ENCODE measurements around the gene SESN1.
"Not testable (repeated sequence)": the region's sequence is repeated elsewhere in the genome, so short reads cannot be mapped to it uniquely, and the experiment has no call there.

Gene SESN1

DNA sequence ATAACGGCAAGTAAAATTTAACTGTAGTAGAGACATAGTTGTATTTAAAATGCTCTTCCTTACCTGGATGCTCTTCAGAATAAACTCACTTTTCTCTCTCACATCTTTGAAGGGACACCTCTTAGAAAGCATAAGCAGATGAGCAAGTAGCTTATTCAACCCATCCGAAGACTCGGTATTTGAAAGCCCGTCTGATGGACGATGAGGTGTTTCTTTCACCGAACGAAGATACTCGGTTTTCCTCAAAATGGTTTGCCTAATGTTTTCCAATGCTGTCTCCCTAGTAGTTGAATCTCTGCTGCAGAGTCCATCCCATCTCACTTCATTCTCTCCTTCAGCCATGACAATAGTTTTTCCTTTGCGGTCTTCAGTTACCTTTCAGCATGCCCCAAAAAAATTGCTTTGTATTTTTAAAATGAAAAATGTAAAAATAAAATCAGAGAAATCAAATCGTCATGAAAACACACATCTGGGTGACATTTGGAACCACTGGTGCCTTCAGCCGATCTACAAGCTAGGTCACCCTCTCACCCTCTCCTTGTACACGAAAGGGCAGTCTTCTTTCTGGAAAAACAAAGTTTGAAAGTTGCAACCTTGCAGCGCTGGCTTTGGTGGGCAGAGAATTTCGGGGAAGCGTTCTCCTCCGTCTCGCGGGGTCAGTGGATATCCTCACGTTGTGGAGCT, 772 bp downstream of the SESN1 start:
- DNase-seq, result peak in 1 of 5 experiments; percentile 19

DNA sequence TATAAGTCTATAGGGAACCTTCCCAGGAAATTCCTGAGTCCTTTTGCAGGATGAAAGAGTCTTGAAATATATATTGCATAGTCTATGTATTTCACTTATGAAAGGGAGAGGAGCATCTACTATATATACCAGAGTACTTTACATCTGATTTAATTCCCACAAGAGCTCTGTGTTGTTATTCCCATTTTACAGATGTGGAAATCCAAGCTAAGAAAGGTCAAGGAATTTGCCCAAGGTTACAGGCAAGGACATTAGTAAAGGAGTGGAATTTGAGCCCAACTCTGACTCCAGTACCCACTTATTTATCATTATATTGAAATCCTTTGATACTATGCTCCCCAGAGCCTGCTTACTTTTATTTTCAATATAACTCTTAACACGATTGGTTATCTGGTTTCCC, 2.6 kb downstream of the SESN1 start:
- no peak for DNase-seq

DNA sequence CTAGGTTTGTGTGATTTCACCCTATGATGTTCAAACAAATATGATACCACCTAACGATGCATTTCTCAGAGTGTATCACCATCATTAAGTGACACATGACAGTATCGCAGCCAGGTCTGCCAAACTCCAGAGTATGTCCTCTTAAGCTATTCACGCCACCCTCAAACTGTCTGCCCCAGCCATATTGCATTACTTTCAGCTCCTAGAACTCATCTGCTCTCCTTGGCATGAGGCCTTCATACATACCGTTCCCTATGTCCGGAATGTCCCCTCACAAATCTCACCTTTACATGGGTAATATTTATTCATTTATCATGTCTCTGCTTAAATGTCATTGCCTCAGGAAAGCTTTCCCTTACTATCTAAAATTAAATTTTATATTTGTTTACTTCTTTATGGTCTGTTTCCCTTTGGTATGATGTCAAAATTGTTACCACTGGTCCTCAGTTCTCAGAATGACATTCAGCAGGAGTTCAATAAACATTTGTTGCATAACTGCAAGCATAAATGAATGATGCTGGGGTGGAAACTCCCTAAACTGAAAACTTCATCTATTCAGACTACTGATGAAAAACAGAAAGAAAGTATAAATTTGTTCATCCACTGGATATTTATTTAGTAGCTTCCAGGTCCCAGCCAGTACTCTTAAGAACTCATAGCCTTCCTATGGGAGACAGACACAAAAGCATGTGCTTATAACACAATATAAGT, 3.2 kb downstream of the SESN1 start:
- peak in 1 of 5 experiments; percentile 21 for DNase-seq

DNA sequence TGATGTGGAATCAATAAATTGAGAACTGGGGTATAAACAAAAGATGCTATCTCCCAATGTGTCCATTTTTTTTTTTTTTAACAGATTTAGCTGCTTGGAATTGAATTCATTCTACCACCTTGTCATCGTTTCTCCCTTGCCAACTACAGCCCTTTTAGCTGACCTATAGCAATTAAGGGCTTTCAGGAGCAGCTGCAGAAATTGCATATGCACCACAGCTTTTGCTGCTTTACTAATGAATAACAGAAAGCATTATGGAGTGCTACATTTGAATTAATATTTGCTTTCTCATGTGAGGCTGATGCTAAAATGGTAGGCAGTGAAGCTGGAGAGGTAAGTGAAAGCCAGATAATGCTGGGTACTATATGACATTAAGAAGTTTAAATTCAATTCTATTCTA, 5.7 kb downstream of the SESN1 start:
- DNase-seq, result no peak

DNA sequence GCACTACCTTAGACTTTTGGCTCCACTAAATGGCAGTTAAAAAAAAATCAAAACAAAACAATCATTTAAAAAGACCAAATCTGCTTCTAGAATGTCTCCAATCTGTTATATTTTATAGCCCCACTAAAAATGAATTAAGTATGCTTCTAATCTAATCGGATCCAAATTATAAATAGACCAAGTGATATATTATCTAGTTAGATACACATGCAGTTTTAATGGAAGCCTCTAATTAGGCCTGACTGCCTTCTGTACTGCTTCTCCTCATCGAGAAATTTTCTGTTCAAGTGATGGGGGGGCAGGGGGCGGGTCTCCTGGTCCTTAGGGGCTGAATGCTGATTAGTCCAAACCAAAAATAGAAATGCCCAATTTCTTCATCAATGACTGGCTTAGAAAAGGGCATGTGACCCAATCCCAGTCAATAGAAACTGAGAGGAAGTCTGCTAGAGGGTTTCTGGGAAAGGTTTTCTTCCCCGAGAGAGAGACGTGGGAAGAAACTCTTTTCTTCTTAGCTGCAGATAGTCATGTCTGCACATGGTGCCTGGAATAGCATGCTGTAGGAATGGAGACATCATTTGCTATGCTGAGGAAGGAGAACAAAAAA, 6.9 kb downstream of the SESN1 start:
- no peak for DNase-seq

DNA sequence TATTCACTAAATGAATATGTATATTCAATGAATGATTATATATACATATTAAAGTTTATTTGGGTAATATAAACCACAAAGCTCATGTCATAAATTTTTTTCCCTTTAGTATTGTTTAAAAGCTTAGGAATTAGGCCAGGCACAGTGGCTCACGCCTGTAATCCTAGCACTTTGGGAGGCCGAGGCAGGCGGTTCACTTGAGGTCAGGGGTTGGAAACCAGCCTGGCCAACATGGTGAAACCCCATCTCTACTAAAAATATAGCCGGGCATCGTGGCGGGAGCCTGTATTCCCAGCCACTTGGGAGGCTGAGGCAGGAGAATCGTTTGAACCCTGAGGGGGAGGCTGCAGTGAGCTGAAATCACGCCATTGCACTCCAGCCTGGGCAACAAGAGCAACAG, 10.5 kb downstream of the SESN1 start:
- DNase-seq, result not testable (repeated sequence)

DNA sequence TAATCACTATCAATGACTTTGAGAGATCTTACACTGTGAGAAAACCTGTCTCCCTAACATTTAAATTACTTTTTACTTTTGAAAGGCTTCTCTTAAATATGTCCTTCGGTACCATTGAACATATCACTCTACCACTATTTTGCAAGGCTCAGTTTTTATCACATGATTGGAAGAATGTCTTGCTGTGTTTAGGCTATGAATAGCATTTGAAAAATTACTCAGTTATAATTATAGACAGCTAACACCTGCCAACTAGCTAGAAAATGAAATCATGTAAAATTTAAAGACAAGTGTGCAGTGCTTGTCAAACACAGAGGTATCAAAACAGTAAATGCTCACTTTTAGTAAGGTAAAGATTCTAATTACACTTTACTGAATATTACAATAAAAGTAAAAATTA, 11.0 kb downstream of the SESN1 start:
- DNase-seq, result no peak

DNA sequence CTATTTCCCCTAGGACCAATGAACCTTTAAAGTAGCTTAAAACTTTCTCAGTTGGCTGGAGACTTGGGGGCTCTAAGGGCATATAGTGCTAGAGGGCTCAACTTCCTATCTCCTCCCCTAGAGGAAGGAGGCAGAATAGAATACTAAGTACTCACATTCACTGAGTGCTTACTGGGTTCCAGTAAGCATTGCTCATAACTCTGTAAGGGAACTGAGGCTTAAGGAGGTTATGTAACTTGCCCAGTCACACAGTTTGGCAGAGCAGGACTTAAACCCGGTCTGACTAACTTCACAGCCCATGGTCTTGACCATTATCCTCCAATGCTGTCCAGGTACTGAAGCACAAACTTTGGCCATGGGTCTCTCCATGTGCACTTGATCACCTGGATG, 12.5 kb downstream of the SESN1 start:
- no peak for DNase-seq

DNA sequence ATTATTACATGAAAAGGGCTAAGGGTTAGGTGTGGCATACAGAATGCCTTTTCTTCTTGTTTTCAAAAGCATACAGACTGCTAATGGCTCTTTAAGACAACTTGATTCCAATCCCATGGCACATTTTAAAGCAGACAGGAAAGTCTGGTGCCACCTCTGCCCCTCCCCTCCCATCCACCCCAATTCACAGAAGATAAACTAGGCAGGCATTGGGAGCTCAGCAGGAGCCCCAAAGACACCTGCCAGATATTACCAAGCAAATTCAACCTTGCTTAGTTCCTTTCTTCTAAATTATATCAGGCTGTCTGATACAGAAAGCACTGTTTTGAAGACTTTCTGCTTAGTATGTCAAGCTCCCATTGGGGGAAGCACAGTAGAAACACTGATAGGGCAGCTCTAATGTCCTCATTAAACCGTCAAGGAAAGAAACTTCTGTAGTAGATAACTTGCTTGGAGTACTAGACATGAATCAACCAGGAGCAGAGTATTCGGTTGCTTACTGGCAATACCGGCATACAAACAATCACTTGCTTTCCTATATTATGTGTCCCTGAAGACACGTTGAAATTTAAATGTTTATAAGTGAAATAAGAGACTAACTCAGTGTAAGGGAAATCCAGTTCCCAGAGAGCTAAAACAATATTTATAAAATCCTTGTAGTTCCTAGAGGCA, 13.0 kb downstream of the SESN1 start:
- no peak for DNase-seq

DNA sequence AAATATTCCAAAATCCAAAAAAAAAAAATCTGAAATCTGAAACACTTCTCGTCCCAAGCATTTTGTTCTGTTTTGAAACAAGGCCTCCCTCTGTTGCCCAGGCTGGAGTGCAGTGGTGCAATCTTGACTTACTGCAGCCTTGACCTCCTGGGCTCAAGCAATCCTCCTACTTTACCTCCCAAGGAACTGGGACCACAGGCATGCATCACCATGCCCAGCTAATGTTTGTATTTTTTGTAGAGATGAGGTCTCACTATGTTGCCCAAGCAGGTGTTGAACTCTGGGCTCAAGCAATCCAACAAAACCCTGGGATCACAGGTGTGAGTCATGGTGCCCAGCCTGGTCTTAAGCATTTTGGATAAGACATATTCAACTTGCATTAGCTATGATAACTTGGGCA, 13.6 kb downstream of the SESN1 start:
- no peak for DNase-seq

DNA sequence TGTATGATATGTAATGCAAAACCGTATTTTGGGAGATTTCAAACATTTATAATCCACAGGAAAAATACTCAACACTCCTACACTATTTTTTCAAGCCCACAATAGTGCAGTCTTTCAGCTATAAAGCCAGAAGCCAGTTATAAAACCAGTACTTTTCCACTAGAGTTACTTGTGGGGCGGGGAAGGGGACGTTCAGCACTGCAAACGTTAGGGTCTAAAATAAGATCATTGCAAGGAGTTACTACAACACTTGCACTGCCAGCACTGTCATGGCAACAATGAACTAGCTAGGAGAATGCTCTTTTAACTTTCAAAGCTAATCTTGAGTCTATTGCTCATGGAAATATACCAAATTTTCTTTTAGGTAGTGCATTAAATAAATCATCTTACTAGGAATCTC, 14.7 kb downstream of the SESN1 start:
- DNase-seq, result no peak

DNA sequence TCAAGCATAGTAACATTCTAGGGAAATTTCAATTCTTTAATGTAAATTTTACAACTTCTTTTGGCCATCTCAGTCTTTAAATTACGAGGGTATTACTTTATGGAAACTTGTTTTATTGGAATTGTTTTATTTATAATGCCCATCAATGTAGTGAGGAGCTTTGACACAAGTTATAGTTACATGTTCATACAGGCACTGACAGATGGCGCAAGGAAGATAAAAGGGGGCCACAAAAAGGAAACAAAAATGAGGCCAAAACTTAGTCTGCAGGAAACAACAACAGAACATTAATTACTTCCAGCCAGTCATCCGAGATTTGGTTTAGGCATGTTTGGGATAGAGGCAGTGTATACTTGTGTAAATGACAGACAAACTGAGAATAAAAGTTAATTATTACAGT, 18.3 kb downstream of the SESN1 start:
- no peak for DNase-seq

DNA sequence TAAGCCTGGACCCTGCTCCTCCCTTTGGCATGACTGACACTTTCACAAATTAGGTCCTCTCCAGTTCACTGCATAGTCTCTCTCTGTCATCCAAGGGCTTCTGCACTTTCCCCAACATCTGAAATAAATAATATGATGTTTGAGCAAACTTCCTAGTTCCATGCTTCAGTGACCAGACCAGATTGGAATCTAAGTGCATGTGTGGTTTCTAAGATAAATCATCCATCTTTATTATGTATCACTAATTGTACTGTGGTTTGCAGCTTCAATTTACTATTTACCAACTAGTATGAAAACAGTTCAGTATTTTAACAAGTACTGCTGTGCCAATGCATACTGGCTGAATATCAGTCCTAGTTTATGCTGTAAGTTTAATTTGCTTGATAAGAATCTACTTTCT, 18.7 kb downstream of the SESN1 start:
- no peak for DNase-seq

DNA sequence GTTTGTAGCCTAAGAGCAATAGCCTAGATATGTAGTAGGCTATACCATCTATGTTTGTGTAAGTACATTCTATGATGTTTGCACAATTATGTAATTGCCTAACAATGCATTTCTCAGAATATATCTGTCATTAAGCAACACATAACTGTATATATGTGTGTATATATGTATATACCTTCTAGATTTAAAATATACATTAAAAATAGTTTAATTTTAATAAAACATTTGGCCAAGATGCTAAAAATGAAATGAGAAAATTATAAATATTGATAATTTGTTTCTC, 20.6 kb downstream of the SESN1 start:
- DNase-seq, result no peak

DNA sequence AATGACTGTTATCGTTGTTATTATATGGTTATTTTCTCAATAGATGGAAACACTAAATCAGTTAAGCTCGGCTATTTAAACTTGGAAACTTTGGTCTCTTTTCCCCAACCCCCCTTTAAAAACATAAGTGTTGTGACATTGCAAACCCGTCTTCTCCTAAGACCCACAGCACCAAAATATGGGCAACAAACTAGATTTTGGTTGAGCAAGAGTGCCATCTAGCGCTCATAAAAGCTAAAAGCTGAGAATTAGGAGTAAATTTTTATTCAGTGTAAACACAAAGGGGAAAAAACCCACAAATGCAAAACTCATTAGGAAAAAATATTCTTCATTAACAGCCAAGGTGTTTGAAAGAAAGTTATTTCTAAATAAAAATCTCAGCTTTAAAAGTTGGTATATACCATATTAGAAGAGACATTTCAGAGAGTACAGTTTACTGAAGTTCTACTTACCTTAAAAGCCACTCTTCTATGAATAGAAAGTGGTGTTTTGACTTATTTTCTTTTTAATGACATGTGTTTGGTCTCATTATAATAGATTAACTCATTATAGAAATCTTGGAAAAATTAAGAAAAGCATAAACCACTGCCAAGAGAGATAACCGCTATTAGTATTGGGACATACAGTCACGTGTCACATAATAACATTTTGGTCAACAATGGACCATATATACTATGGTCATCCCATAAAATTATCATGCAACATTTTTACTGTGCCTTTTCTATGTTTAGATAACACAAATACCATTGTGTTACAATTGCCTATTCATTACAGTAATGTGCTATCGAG, 21.1 kb downstream of the SESN1 start:
- DNase-seq, result peak in 3 of 5 experiments; percentile 12 to 72 (median 59)

DNA sequence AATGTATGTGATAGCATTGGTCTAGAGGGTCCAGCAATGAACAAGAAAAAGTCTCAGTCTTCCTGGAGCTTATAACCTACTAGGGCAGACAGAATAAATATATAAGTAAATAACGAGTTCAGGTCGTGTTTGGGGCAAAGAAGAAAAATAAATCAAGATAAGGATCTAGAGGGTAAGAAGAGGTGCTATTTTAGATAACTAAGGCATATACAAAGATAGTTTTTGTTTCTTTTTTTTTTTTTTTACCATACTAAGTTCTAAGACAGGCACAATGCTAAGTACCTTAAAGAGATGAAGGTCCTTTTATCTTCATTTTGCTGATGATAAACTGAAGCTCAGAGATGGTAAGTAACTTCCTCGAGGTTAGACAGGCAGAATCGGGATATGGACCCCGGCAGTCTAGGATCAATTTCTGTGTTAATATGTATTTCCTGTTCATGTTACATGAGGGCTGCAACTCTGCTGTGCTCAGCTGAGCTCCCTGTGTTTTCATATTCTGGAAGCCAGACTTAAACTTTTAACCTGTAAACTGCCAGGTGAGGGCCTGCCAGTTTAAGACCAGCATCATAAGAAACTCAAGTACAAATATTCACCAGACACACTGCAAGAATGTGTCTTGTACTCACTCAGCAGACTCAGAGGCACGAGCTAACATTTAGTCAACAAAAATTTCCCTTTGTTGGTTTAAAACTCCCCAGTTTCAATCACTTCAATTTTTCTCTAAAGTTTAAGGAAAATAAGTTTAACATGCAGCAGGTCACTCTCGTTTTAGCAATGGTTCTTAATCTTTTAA, 23.3 kb downstream of the SESN1 start:
- peak in 1 of 5 experiments; percentile 24 for DNase-seq

DNA sequence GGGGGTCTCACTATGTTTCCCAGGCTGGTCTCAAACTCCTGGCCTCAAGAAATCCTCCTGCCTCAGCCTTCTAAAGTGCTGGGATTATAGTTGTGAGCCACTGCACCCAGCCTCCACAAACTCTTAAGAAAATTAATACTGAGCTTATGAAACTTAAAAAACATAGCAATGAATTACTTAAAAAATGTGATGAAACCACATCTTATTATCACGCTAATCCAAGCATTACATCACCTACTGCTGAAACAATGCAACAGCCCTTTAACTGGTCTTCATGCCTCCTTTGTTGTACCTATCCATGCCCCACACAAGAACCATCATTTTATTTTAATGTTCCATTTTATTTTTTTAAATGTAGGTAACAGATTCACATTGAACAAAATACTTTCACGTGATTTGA, 24.9 kb downstream of the SESN1 start:
- DNase-seq, result no peak

DNA sequence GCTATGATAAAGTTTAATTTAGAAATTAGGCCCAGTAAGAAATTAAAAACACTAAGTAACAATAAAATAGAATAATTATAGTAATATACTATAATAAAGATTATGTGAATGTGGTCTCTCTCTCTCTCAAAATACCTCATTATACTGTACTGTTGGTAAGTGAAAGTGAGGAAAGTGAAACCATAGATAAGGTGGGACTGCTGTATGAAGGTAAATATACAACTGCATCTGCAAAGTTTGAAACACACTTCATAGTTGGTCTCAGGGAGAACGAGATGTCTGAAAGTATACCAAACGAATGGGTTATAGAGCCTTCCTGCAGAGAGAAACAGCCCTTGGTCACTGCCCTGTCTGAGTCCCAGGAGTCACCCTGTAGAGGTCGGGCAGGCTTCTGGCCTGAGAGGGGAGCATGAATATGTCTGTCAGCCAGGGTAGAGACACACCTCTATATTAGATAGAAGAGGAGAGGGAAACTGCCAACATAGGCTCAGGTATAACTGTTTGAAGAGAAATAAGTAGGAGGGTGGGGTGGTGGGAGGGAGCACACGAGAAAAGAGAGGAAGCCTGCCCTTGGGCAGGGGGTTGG, 31.8 kb downstream of the SESN1 start:
- DNase-seq, result peak in 1 of 5 experiments; percentile 21

DNA sequence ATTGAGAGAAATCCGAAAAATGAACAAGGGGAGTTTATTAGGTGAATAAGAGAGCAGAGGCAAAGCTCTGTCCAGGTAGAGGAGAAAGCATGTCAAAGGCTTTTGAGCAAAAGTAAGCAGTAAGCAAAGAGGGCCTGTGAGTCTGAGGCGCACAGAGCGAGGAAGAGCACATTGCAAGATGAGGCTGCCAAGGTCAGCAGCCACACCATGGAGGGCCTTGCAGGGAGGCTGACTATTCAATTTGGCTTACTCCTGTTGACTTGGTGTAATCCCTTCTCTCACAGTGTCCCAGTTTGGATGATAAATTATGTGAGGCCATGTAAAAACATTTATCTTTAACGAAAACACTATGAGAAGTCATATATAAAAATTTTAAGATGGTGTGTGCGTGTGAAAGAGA, 32.4 kb downstream of the SESN1 start:
- no peak for DNase-seq

DNA sequence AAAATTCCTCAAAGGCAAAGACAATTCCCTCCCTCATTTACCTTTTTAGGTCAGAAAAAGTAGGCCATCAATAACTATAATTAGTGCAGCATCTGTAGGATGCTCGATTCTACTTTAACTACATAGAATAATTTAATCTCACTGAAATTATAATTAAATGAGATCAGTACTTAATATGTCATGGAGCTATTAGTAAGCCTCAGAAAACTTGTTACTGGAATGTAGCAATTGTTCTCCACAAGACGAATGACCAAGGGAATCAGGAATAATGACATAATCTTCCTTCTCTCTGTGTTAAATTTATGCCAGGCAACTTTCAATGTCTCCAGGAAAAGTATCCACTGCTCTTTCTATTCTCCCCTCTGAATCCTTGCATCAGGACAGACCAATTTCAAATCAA, 34.1 kb downstream of the SESN1 start:
- DNase-seq, result no peak

DNA sequence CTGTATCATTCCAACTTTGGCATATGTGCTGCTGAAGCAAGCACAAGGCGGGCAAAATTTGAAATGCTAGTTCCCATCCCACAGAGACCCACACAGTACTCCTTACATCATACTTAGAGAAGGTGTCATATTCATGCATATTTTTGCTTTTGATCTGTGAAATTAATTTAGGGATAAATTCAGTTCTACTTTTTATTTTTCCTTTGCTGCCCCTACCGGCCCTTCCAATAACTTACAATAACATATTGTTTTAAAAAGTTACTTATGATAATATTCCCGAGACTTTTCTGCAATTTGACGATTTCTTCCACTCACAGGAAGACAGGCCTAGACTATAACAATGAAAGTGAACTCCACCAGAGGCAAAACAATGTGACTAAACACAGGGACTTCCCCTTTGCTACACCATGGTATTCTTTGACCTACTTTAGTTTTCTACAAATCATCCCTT, 35.0 kb downstream of the SESN1 start:
- DNase-seq, result peak in 2 of 5 experiments; percentile 54 to 62

DNA sequence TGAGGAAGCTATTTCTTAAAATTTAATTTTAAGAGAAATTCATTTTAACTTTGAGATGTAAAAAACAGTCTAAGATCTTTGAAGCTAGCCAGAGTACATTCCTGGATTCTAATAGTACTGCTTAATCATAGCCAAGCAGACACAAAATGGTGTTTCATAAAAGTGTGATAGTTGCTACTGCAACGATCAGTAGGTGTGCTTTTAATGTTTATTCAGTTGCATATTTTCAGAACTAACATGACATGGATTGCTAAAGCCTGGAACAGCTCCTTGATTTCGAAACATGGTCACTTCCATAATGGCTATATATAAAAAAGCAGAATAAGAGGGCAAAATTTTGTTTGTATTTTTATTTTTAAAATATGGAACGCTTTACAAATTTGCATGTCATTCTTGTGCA, 35.5 kb downstream of the SESN1 start:
- DNase-seq, result no peak

Data from T-helper 2 cell (primary cell).